HUES48 (cell line): Measurements from ENCODE around the gene KRTAP10-1.

ENCODE experiments used
- H3K27ac ChIP-seq: one replicate; pipeline ENCODE4 v1.7.0; 2013; ENCODE audit warnings: low read depth, low read length, inconsistent platforms
- H3K27me3 ChIP-seq: 2 replicates; pipeline ENCODE4 v1.6.1; 2013; ENCODE audit warnings: mild to moderate bottlenecking, low read length; ENCODE audit not compliant: control insufficient read depth, insufficient read depth
- H3K36me3 ChIP-seq: 2 replicates; pipeline ENCODE4 v1.6.1; 2013; ENCODE audit warnings: low read length; ENCODE audit not compliant: control insufficient read depth, insufficient read depth
- H3K4me1 ChIP-seq: 2 replicates; pipeline ENCODE4 v1.6.1; 2013; ENCODE audit warnings: mild to moderate bottlenecking, low read length; ENCODE audit not compliant: control insufficient read depth, insufficient read depth
- H3K4me3 ChIP-seq: 2 replicates; pipeline ENCODE4 v1.5.1; 2013; ENCODE audit warnings: mild to moderate bottlenecking, low read depth, low read length
- H3K9ac ChIP-seq: 2 replicates; pipeline ENCODE4 v1.6.1; 2013; ENCODE audit warnings: mild to moderate bottlenecking, low read depth, low read length, moderate library complexity
- H3K9me3 ChIP-seq: 2 replicates; pipeline ENCODE4 v1.6.1; 2013; ENCODE audit warnings: low read length; ENCODE audit not compliant: control insufficient read depth, insufficient read depth

KRTAP10-1 gene

DNA sequence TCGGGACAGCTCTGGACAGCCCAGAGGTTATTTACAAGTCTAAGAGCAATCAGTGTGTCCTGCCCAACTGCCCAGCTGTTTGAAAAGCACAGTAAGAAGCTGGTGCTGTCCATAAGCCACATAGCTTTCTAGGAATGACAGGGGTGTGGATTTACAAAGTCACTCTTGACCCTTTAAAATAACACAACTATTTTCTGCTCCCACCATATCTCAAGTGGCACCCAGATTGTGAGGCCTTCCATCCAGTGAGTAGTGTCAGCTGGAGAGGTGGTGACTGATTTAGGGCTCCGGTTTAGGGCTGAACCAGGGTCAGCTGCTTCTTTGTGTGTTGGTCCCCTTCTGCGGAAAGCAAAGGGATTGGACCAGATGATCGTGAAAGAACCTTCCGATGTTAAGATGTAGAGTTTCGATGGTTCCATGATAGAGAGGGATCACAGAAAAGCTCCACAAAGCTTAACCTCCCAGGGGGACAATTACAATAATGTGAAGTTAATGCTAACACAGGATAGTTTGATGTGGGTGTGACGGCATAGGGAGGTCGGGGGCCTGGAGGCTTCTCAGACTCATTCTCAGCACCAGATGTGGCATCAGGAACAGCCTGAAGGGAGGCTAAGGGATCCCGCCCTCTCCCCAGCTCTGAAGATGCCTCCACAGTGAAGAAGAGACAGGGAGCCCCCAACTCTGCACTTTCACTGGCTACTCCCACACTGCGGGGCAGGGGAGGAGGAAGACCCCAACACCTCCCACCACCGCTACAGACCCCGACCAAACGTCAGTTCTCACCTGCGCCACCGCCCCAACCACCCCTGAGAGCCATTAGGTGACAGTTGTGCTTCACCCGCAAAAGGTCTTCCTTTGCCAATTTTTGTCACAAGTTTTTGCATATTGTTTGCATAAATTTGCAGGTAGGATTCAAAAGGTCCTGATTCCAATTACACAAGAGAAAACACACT is 44.1 kb downstream of the KRTAP10-1 start:
- H3K27ac ChIP-seq, result no peak overlapping the region
- H3K36me3 ChIP-seq, result no peaks in the 10 kb centered on the region
- H3K4me1 ChIP-seq, result peaks cover 18% of the 10 kb centered on the region
- no peak overlapping the region for H3K9ac ChIP-seq
- H3K4me3 ChIP-seq, result no peak overlapping the region
- H3K9me3 ChIP-seq, result peaks cover 18% of the 10 kb centered on the region
- no peaks in the 10 kb centered on the region for H3K27me3 ChIP-seq

- Histone ChIP-seq H3K4me1 (peaks cover 18% of the 10 kb centered on the region), H3K27me3 (no peaks in the 10 kb centered on the region), H3K27ac (no peak overlapping the region), H3K36me3 (no peaks in the 10 kb centered on the region), H3K4me3 (no peak overlapping the region), H3K9ac (no peak overlapping the region), H3K9me3 (peaks cover 18% of the 10 kb centered on the region)
These were observed 45.0 kb downstream of the KRTAP10-1 start for GRCh38 chr21:44494956-44495355.

- H3K4me3 ChIP-seq, result no peak overlapping the region
- no peaks in the 10 kb centered on the region for H3K36me3 ChIP-seq
- peaks cover 18% of the 10 kb centered on the region for H3K9me3 ChIP-seq
- H3K27me3 ChIP-seq, result no peaks in the 10 kb centered on the region
- no peak overlapping the region for H3K27ac ChIP-seq
- no peak overlapping the region for H3K9ac ChIP-seq
- peaks cover 18% of the 10 kb centered on the region for H3K4me1 ChIP-seq
These were observed 45.6 kb downstream of the KRTAP10-1 start for GRCh38 chr21:44494418-44494817.

- peaks cover 18% of the 10 kb centered on the region for H3K9me3 ChIP-seq
- H3K4me3 ChIP-seq, result no peak overlapping the region
- H3K9ac ChIP-seq, result no peak overlapping the region
- no peaks in the 10 kb centered on the region for H3K27me3 ChIP-seq
- H3K36me3 ChIP-seq, result no peaks in the 10 kb centered on the region
- peaks cover 14% of the 10 kb centered on the region for H3K4me1 ChIP-seq
- no peak overlapping the region for H3K27ac ChIP-seq
These were observed 47.2 kb downstream of the KRTAP10-1 start for GRCh38 chr21:44492567-44493385.

GRCh38 chr21:44490816-44491215 is 49.2 kb downstream of the KRTAP10-1 start:
- Histone ChIP-seq H3K9ac (no peak overlapping the region), H3K36me3 (no peaks in the 10 kb centered on the region), H3K4me1 (no peaks in the 10 kb centered on the region; the same call in 1 of the 2 replicates), H3K4me3 (no peak overlapping the region), H3K27me3 (no peaks in the 10 kb centered on the region), H3K9me3 (peaks cover 18% of the 10 kb centered on the region), H3K27ac (no peak overlapping the region)

GRCh38 chr21:44490405-44490804 is 49.6 kb downstream of the KRTAP10-1 start:
- no peaks in the 10 kb centered on the region for H3K36me3 ChIP-seq

GRCh38 chr21:44489962-44490361 is 50.0 kb downstream of the KRTAP10-1 start:
- Histone ChIP-seq H3K27ac (no peak overlapping the region), H3K27me3 (no peaks in the 10 kb centered on the region), H3K9ac (no peak overlapping the region), H3K4me1 (no peaks in the 10 kb centered on the region; the same call in 1 of the 2 replicates), H3K9me3 (peaks cover 18% of the 10 kb centered on the region), H3K36me3 (no peaks in the 10 kb centered on the region), H3K4me3 (no peak overlapping the region)

More at GRCh38 chr21:44490405-44490804, 49.6 kb downstream of the KRTAP10-1 start:
- Histone ChIP-seq H3K4me1 (no peaks in the 10 kb centered on the region; the same call in 1 of the 2 replicates), H3K9me3 (peaks cover 18% of the 10 kb centered on the region), H3K27ac (no peak overlapping the region), H3K9ac (no peak overlapping the region), H3K4me3 (no peak overlapping the region), H3K27me3 (no peaks in the 10 kb centered on the region)
